Measurements from ENCODE around the gene PLXNB3.

PLXNB3 gene

DNA sequence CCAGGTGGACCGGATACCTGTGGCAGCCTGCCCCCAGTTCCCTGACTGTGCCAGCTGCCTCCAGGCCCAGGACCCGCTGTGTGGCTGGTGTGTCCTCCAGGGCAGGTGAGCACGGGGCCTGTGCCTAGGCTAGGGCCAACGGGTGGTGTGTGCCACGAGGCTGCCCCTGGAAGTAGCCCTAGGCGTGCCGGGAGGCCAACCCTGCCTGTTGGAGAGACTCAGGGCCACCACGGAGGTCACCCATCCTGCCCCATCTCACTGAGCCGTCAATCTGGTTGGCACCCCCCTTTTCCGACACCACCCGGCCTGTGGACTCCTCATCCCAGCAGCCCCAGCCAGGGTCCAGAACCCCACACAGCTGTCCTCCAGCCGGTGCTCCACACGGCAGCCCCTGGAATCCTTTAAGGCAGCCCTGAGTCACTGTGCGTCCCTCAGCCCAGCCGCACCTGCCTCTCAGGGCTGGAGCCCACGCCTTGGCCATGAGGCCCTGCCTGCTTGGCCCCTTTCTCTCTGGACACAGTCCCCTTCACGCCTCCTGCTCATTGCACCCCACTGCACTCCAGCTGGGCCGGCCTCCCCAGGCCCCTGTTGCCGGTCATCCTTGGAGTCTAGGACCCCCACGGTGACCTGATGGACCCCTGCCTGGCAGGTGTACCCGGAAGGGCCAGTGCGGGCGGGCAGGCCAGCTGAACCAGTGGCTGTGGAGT is 5.3 kb downstream of the PLXNB3 start:
- DNase-seq (ENCODE audit: insufficient read length, low spot score): no peak
- FAIRE-seq: no peak

DNA sequence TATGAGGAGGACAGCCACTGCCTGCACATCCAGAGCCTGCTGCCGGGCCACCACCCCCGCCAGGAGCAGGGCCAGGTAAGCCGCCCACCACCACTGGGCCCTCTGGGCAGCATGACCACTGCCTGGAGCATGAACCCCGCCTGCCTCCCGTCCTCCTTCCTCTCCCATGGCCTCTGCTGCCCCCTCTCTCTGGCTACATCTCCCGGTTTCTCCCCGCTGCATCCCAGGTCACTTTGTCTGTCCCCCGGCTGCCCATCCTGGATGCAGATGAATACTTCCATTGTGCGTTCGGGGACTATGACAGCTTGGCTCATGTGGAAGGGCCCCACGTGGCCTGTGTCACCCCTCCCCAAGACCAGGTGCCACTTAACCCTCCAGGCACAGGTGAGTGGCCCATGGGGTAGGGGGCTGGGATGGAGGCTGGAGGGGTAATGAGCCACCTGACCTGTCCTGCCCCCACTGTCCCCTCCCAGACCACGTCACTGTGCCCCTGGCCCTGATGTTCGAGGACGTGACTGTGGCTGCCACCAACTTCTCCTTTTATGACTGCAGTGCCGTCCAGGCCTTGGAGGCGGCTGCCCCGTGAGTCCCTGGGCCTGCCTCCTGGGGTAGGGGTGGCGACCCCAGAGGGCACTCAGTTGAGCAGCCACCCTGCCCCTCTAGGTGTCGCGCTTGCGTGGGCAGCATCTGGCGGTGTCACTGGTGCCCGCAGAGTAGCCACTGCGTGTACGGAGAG is 6.0 kb downstream of the PLXNB3 start:
- FAIRE-seq (no peak), DNase-seq (ENCODE audit: insufficient read length, low spot score) (no peak)
- TF ChIP-seq, protein P1, sequence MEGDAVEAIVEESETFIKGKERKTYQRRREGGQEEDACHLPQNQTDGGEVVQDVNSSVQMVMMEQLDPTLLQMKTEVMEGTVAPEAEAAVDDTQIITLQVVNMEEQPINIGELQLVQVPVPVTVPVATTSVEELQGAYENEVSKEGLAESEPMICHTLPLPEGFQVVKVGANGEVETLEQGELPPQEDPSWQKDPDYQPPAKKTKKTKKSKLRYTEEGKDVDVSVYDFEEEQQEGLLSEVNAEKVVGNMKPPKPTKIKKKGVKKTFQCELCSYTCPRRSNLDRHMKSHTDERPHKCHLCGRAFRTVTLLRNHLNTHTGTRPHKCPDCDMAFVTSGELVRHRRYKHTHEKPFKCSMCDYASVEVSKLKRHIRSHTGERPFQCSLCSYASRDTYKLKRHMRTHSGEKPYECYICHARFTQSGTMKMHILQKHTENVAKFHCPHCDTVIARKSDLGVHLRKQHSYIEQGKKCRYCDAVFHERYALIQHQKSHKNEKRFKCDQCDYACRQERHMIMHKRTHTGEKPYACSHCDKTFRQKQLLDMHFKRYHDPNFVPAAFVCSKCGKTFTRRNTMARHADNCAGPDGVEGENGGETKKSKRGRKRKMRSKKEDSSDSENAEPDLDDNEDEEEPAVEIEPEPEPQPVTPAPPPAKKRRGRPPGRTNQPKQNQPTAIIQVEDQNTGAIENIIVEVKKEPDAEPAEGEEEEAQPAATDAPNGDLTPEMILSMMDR (IDR thresholded peaks at IDR 0.05; ENCODE audit: insufficient read depth, missing control alignments): no peak

More for the DNA sequence above, 5.3 kb downstream of the PLXNB3 start:
- TF ChIP-seq, protein P1 (IDR thresholded peaks at IDR 0.05; ENCODE audit: insufficient read depth, missing control alignments): no peak

DNA sequence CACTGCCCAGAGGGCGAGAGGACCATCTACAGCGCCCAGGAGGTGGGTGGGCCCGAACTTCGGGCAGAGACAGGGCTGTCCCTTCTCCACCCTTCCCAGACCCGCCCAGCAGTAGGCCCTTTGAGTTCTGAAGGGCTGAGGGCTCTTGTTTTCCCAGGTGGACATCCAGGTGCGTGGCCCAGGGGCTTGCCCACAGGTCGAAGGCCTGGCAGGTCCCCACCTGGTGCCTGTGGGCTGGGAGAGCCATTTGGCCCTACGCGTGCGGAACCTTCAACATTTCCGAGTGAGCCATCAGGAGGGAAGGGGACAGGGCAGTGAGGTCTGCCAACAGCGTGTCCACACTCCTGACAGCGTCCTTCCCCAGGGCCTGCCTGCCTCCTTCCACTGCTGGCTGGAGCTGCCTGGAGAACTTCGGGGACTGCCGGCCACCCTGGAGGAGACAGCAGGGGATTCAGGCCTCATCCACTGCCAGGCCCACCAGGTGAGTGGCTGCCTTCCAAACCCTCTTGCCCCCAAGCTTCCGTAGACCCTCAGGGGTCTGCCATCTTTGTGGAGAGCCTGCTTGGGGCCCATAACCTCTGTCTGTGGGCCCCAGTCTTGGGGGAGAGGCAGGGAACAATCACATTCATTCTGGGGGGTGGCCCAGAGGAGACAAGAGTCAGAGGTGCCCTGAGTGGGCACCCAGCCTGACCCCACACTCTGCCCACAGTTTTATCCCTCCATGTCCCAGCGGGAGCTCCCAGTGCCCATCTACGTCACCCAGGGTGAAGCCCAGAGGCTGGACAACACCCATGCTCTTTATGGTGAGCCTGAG is 6.8 kb downstream of the PLXNB3 start:
- TF ChIP-seq, protein P1 (IDR thresholded peaks at IDR 0.05; ENCODE audit: insufficient read depth, missing control alignments): no peak
- DNase-seq (ENCODE audit: insufficient read length, low spot score) (no peak), FAIRE-seq (no peak)

- no peak for FAIRE-seq
- DNase-seq (ENCODE audit: insufficient read length, low spot score): no peak
- TF ChIP-seq, protein P1 (IDR thresholded peaks at IDR 0.05; ENCODE audit: insufficient read depth, missing control alignments): no peak
Observed at GRCh38 chrX:153771415-153772315, 7.6 kb downstream of the PLXNB3 start.

GRCh38 chrX:153772316-153773217 is 8.5 kb downstream of the PLXNB3 start:
- TF ChIP-seq, protein P1 (IDR thresholded peaks at IDR 0.05; ENCODE audit: insufficient read depth, missing control alignments): no peak
- FAIRE-seq: no peak
- DNase-seq (ENCODE audit: insufficient read length, low spot score): no peak

DNA sequence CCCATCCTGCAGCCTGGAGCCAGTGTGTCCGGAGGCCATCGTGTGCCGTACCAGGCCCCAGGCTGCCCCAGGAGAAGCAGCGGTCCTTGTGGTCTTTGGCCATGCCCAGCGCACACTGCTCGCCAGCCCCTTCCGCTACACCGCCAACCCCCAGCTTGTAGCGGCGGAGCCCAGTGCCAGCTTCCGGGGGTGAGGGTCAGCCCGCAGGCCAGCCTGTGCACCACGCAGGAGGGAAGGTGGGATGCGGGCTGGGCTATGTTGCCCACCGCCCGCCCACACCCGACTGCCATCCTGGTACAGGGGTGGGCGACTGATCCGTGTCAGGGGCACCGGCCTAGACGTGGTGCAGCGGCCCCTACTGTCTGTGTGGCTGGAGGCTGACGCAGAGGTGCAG is 9.2 kb downstream of the PLXNB3 start:
- FAIRE-seq (no peak), DNase-seq (ENCODE audit: insufficient read length, low spot score) (no peak)
- TF ChIP-seq, protein P1 (IDR thresholded peaks at IDR 0.05; ENCODE audit: insufficient read depth, missing control alignments): no peak
